NCI-H748 treated with DMSO at 0.1 percent for 48 hours (cell line): ENCODE measurements around the gene CDC42BPA.
"Not testable (repeated sequence)": the region's sequence is repeated elsewhere in the genome, so short reads cannot be mapped to it uniquely, and the experiment has no call there.

ENCODE experiments used
- DNase-seq: peaks from one replicate; lab custom pipeline; 2025; lab: John Stamatoyannopoulos, UW

CDC42BPA gene

GRCh38 chr1:227318016-227318852, at the start of gene CDC42BPA:
CDC42BPA (minus strand) TSS chr1:227318492; CDS start chr1:227317182, 1,310 bp downstream.
- DNase-seq = peak; percentile 35

- DNase-seq = no peak
Observed at GRCh38 chr1:227368009-227368408, 49.7 kb upstream of the CDC42BPA start.

- no peak for DNase-seq
Observed at GRCh38 chr1:227365473-227366431, 47.5 kb upstream of the CDC42BPA start.

GRCh38 chr1:227364657-227365056, 46.4 kb upstream of the CDC42BPA start:
- DNase-seq = no peak

- DNase-seq = no peak
Observed at GRCh38 chr1:227363825-227364224, 45.5 kb upstream of the CDC42BPA start.

- no peak for DNase-seq
Observed at GRCh38 chr1:227362039-227362438, 43.7 kb upstream of the CDC42BPA start.

- no peak for DNase-seq
Observed at GRCh38 chr1:227357927-227358302, 39.6 kb upstream of the CDC42BPA start.

GRCh38 chr1:227357171-227357926, 39.1 kb upstream of the CDC42BPA start:
- DNase-seq = no peak

GRCh38 chr1:227356620-227357146, 38.4 kb upstream of the CDC42BPA start:
- DNase-seq = no peak

- no peak for DNase-seq
Observed at GRCh38 chr1:227355542-227356245, 37.4 kb upstream of the CDC42BPA start.

GRCh38 chr1:227353186-227353585, 34.9 kb upstream of the CDC42BPA start:
- no peak for DNase-seq

- not testable (repeated sequence) for DNase-seq
Observed at GRCh38 chr1:227352164-227352563, 33.9 kb upstream of the CDC42BPA start.

GRCh38 chr1:227351443-227351842, 33.2 kb upstream of the CDC42BPA start:
- DNase-seq = no peak

- no peak for DNase-seq
Observed at GRCh38 chr1:227349967-227350366, 31.7 kb upstream of the CDC42BPA start.

GRCh38 chr1:227343727-227344551, 25.6 kb upstream of the CDC42BPA start:
- no peak for DNase-seq

GRCh38 chr1:227343206-227343605, 24.9 kb upstream of the CDC42BPA start:
- no peak for DNase-seq

GRCh38 chr1:227342075-227342829, 24.0 kb upstream of the CDC42BPA start:
- DNase-seq = no peak

GRCh38 chr1:227336136-227336535, 17.8 kb upstream of the CDC42BPA start:
- not testable (repeated sequence) for DNase-seq

- no peak for DNase-seq
Observed at GRCh38 chr1:227335242-227336020, 17.1 kb upstream of the CDC42BPA start.
